Cerebellar cortex (tissue), 1 donor: ENCODE measurements around the gene SLC39A7.

Source experiments
- DNase-seq: peaks from one replicate; pipeline ENCODE4 v3.0.0-alpha.2; 2015; ENCODE audit warnings: low spot score

Gene SLC39A7

DNA sequence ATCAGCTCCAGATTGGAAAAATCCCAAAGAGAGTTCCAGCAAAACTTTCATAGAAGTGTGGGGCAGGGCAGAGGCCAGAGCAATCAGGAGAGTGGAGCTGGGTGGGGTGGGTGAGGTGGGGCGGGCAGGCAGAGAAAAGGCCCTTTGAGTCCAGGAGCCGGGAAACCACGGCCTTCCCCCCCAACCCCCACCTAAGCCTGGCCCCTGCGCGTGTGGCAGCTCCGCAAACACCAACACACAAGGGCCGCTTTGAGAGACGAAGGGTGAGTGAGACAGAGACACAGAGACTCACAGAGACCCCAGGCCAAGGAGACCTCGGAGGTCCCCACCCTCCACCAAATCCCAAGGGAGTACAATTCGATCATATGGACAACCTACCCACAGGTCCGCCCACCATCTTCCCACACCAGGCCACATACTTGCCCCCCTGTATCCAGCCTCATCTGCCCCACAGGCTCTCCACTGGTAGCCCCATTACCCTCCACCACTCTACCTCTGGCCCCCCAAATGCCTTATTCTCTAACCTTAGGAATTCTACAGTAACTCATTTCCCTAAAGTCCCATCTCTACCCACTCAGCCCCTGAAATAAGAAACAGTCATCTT is 10.1 kb upstream of the SLC39A7 start:
- no peak for DNase-seq

DNA sequence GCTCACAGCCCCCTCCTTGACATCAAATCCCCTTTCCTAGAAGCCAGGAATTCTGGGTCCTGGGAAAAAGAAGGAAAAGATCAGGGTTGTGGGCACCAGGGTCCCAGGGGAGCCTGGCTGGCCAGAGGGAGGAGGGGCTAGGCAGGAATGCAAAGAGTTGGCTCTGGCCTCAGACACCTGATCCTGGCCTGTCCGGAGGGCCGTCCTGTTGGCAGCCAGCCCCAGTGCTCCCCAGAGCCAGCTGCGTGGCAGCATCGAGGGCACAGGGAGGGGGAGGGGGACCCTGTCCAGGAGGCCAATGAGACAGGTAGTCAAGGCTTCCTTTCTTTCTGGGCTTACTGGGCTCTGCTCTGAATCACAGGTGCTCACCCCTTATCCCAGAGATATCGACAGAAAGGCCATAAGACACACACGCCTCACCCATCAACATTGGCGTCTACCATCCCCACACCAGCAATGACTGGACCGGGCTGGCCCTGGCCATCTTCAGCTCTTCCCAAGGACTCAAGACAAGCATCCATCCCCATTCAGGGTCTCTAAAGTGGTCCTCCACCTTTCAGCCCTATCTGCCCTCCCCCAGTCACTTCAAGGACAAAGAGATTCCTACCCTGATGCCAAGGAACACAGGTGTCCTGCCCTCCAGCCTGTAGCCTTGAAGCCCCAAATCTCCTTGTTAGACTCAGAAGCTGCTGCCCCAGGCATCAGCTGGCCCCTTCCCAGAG is 9.1 kb upstream of the SLC39A7 start:
- no peak for DNase-seq

DNA sequence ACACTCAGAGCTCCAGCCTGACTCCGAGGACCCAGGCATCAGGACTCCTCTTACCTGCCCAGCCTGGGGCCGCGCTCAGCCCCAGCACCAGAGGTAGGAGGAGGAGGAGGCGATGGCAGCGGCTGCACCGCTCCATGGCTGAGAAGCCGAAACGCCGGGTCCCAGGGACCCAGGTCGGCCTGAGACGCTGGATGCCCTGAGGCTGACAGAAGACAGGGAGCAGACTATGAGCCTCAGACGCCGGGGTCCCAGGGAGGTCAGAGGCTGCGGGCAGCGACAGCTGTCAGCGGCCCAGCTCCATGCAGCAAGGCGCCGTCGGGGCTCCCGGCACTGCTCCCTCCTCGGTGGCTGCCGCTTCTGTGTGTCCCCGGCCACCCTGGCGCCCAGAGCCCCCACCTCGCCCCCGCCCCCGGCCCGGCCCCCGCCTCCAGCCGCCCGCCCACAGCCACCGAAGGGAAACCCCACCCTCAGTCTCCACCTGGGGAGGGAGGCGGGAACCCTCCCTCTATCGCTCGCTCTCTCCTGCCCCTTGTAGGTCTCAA is 8.5 kb upstream of the SLC39A7 start, which contains the start of gene COL11A2:
TSS of gene COL11A2 (minus strand) at position 363 of the 542 bp plus-strand sequence. CDS start at position 136, 227 bp downstream.
- no peak for DNase-seq

DNA sequence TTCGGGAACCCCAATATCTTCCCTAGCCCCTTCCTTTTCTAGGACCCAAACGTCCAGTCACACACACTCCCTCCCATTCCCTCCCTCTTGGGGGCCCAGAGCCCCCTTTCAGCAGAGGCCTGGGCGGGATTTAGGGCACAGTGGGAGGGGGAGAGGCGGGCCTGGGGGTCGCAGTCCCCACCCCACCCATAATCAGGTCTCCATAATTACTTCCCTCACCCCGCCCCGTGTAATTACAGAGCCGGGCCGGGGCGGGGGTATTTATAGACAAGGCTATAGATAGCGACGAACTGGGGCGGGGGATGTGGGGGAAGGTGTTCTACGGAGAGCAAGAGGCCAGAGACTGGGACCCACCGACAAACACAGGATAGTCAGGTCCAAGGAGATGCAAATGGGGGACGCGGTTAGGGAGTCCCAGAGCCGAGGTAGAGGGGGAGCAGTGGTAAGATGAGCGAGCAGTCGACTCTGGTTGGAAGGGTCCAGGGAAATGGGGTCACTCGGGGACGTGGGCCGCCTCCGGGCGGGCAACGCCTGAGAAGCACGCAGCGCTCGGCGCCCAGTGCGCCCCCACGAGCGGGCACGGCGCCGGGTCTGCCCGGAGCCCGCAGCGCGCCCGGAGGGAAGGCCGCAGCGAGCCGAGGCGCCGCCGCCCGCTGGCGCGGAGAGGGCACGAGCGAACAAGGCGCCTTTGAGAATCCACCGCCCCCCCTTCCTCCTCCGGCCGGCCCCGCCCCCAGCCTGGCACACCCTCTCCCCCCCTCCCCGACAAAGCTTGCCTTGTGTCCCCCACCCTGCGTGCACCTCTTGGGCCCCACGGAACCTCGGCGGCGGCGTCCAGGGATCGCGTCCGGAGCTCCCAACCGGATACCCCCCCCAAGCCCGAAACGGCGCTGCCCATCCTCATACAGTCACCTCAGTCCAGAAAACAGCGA is 7.7 kb upstream of the SLC39A7 start:
- DNase-seq: no peak

DNA sequence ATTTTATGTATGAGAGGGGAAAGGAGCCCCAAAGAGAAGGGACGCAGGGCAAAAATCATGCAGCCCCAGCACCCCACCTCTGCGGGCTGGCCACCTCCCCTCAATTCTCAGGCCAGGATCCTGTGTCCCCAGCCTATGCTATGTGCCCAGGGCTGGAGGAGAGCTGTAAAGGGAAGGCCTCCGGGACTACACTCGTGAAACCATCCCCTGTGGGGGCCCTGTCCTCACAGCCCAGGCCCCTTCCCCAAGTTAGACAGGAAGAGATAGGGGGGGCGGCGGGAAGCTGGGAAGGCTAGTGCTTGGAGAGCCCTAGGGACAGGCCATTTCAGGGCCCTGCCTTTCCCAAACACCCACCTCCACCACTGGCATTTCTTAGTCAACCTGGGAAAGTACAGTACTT is 7.0 kb upstream of the SLC39A7 start:
- DNase-seq: no peak

DNA sequence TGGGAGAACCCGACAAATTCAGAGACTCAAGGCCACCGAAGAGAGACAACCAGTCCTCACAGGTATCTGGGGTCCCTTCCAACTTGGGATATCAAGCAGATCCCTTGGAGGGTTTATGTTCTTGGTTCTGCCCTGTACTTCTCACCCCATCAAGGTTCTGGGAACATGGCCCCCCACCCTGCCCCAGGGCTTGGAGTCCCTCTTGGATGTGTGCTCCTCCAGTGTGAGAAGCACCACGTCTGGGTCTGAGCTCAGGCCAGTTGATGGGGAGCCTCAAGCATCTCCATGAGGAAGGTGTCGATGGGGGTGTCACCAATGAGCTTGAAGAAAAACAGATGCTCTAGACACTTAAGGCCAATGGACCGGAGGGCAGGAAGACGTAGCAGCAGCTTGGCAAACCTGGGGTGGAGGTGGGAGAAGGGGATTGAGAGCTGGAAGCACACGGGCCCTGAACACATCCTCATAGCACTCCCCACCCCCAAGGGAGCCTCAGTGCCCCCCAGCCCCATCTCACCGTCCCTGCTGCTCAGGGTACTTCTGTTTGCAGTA is 6.2 kb upstream of the SLC39A7 start:
- no peak for DNase-seq

DNA sequence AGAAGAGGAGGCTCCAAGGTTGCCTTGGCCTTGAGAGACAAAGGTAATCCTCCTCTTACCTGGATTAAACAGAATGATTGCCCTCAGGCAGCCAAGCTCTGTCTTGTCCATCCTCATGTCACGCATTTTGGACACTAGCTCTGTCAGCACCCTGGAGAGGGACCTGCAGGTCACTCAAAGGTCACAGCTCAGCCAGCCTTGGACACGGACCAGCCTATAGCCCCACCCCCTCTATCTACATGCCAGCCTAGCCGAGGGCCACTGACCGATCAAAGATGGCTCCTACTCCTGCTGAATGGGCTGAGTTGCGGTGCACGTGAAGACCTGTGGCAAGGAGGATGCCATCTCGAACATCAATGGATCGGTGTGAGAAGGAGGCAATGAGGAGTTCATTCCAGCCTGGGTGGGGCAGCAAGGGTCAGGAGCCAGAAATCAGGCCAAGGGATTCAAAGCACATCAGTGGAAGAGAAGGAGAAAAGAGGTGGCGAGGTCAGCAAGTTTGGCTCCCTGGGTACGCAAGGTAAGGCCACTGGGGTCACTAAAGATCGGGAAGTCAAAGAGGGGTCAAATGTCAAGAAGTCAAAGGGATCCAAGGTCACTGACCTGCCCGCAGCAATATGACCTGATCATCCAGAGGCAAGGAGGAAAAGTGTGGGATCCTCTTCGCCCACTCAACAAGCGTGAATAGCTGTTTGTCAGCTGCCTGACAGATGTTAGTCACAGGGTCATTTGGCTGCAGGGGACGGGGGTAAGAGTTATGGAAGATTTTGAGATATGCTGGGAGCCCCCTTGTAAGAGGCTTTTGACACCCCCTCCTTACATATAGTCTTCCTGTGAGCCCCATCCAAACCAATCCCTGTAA is 5.1 kb upstream of the SLC39A7 start:
- no peak for DNase-seq

DNA sequence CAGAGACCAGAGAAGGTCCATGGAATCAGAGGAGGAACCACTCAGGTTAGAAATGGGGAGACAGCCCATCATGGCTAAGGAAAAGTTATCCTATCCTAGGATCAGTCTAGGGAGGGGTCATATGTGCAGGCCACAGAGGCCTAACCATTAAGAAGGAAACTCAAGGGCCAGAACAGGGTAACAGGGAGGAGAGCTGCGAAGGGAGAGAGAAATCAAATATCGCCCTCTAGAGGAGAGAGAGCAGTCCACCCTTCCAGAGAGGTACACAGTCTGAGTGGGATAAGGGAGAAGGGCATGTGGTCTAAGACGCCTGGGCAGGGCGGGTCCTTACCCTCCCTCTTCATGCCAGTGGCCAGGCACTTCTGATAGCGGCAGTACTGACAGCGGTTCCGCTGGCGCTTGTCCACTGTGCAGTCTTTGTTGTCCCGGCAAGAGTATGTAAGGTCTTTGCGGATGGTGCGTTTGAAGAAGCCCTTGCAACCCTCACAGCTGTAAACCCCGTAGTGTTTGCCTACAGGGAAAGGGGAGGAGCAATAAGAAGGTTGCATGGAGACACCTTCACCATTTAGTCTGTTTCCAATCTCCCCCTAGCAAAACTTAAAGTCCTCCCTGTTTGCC is 3.1 kb upstream of the SLC39A7 start:
- peak; percentile 84 for DNase-seq

DNA sequence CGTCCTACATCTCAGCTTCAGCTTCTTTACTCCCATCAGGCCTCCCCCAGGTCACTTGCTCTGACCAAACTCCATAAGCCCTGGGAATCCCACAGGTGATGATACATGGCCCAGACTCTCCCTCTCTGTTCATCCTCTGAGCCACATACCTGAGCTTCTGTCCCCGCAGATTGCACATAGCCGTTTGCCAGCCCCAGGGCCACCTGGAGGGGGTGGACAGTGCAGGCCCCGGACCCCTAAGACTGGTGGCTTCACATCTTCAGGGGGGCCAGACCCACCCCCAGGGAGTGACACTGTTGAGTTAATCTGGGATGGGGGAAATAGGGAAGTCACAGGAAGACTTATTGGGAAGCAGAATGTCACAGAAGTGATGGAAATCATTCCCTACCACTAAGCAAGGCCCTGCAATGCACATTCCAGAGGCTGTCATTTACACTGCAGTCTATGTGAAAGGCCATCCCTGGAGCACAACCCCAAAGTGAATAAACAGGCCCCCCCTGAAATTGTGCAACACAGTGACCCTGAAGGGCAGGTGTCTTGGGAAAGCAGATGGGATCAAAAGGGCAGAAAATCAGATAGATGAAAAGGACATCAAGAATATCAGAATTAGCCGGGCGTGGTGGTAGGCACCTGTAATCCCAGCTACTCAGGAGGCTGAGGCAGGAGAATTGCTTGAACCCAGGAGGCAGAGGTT is 2.4 kb upstream of the SLC39A7 start:
- DNase-seq: no peak

DNA sequence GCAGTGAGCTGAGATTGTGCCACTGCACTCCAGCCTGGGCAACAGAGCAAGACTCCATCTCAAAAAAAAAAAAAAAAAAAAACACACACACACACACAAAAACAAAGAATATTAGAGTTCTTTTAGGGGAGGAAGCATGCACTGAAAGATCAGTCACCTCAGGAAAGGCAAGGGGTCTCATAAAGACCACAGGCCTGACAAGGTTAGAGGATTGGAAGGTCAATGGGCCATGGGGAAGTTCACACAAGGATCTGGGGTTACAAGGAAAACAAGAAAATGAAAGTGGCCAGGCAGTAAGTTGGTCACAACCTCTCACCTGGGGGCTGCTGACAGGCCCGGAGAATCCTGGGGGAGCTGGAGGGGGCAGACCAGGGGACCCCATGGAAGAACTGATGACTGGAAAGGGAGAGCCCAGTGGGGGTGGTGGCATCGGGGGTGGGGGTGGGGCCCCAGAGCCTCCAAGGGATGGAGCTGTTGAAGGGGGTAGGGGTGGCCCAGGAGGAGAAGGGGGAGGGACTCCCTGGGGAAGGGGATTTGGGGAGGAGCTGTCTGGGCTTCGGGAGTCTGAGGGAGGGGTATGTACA is 1.7 kb upstream of the SLC39A7 start:
- no peak for DNase-seq

DNA sequence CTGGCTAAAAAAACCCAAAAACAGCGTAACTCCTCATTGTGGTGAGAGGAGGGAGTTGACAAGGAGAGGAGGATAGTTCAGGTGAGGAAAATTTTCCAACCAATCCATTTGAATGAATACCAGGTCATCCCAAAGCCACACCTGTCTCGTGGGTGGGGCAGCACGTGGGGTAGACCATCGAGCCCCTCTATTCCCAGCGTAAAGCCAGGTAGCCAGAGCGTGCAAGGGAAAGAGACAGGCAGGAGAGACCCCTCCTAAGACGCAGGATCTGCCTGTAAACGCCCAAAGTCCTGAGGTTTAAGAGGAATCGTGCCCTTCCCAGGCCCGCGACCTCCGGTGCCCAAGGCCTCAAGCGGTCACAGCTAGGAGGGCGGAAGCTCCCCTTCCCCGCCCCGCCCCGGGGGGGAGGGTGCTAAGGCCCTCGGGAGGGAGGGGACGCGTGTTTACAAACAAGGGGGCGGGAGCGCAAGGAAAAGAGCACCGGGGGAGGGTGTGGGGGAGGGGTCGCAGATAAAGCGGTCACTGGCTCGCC is 914 bp upstream of the SLC39A7 start:
- DNase-seq: peak; percentile 74

DNA sequence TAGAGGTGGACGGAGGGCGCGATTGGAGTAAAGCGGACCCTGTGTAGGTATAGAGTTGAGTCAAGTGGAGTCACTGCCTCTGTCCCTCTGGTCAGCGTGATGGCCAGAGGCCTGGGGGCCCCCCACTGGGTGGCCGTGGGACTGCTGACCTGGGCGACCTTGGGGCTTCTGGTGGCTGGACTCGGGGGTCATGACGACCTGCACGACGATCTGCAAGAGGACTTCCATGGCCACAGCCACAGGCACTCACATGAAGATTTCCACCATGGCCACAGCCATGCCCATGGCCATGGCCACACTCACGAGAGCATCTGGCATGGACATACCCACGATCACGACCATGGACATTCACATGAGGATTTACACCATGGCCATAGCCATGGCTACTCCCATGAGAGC is 479 bp downstream of the SLC39A7 start:
- no peak for DNase-seq

DNA sequence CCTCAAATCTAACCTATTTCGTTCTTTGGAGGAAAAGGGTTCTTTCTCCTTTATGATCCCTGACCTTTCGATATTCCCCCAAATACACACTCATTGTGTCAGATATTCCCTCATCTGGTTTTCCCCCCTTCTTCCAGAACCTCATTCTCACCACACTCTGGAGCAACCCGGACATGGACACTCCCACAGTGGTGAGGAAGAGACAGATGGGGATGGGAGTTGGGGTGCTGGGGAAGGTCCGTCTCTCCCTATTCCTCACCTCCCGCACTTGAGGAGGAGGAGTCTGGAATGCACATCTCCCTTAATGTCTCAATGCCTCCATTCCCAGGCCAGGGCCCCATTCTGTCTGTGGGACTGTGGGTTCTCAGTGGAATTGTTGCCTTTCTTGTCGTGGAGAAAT is 1.3 kb downstream of the SLC39A7 start:
- no peak for DNase-seq

DNA sequence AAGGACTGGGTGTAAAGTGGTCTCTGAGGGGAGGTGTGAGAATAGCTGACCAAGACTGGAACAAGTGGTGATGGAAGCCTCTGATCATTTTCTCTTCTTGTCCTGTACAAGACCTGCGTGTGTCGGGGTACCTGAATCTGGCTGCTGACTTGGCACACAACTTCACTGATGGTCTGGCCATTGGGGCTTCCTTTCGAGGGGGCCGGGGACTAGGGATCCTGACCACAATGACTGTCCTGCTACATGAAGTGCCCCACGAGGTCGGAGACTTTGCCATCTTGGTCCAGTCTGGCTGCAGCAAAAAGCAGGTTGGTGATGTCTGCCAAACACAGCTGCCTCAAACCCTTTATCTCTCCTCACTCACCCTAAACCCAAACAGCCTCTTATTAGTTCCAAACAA is 2.1 kb downstream of the SLC39A7 start:
- DNase-seq: no peak

DNA sequence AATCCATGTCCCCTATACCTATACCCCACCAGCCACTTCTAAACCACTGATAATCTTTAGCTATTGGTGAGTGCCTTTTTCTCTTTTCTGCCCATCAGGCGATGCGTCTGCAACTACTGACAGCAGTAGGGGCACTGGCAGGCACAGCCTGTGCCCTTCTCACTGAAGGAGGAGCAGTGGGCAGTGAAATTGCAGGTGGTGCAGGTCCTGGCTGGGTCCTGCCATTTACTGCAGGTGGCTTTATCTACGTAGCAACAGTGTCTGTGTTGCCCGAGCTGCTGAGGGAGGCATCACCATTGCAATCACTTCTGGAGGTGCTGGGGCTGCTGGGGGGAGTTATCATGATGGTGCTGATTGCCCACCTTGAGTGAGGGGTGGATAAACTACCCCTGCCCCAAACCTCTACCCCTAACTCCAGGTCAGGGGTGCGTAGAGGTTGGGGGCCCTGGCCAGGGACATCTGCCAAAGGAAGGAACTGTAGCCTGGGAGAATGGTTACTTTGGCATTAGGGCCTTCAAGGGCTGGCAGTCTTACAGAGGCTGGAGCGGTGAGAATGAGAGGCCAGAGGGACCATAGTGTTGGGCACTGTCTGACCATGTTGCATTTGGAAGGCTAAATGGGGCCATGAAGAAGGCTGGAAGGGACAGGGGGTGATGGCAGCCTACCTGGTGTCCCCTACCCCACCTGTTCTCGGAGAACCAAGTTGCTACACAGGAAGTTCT is 2.9 kb downstream of the SLC39A7 start:
- DNase-seq: no peak

DNA sequence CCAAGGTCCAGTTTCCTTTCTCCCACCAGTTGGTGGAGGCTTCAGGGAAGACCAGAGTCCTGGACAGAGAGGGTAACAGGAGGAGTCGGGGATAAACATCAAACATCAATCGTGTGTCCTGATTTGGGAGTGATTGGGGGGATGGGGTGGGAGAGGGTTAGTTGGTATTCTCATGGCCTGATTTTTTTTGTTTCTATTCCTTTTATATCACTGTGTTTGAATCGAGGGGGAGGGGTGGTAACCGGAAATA is 3.4 kb downstream of the SLC39A7 start:
- no peak for DNase-seq

DNA sequence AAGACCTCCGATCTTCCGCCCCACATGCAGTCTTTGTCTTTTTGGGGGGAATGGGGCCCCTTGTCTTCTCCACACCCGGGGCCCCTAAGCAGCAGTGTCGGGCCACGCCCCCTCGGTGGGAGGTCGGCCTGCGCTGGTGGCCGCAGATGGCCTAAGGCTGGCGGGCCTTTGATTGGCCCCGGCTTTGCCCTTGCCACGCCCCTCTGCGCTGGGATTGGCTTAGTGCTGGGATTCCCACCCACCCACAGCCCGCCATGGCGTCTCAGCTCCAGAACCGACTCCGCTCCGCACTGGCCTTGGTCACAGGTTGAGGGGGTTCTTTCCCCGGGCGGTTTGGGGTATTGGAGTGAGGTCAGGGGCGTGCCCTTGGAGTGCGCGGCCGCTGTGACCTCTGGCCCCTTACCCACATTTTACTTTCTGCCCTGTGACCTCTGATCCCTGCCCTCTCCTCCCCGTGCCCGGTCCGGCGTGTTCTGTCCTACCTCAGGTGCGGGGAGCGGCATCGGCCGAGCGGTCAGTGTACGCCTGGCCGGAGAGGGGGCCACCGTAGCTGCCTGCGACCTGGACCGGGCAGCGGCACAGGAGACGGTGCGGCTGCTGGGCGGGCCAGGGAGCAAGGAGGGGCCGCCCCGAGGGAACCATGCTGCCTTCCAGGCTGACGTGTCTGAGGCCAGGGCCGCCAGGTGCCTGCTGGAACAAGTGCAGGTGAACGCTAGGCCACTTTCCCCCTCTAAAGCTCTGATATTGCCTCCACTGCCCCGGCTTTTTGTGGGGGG is 3.9 kb downstream of the SLC39A7 start, which contains the start of gene HSD17B8:
TSS of gene HSD17B8 (plus strand) at position 241 of the 776 bp plus-strand sequence. CDS start at position 255, 14 bp downstream.
- peak; percentile 91 for DNase-seq
